Mesangial cell (primary cell): Measurements from ENCODE around the gene KLK14. TPM values are rescaled to one million over a fixed set of nuclear protein-coding genes. Genes with fewer than 3 reads are reported as not detected.

ENCODE experiments used
- total RNA-seq: library from RNA; depleted of rRNA; stranded (reverse); fragments of >200 nt; gene quantifications from 2 replicates; pipeline ENCODE4 v1.2.3, GENCODE V29; 2015

The KLK14 gene, protein sequence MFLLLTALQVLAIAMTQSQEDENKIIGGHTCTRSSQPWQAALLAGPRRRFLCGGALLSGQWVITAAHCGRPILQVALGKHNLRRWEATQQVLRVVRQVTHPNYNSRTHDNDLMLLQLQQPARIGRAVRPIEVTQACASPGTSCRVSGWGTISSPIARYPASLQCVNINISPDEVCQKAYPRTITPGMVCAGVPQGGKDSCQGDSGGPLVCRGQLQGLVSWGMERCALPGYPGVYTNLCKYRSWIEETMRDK
- 0.81 TPM in 1 of 2 replicates, not detected in the other for total RNA-seq

DNA sequence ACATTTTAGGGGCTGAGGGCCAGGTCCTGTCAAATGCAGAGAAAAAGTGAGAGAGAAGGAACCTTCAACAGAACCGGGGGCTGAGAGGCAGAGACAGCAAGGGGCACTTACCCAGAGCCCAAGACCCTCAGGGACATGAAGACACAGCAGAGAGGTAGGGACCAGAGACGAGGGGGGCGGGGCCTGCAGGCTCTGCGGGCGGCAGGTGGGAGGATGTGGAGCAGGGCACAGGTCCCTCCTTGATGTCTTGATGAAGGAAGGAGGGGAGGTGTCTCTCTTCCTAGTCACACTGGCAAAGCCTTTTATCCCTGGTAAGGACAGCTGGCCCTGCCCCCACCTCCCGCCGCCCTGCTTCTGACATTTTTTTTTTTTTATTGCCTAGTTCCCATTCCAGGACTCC is at the start of gene KLK14:
KLK14 (minus strand) TSS at position 277 of the 400 bp plus-strand sequence; CDS start at position 4, 273 bp downstream.

DNA sequence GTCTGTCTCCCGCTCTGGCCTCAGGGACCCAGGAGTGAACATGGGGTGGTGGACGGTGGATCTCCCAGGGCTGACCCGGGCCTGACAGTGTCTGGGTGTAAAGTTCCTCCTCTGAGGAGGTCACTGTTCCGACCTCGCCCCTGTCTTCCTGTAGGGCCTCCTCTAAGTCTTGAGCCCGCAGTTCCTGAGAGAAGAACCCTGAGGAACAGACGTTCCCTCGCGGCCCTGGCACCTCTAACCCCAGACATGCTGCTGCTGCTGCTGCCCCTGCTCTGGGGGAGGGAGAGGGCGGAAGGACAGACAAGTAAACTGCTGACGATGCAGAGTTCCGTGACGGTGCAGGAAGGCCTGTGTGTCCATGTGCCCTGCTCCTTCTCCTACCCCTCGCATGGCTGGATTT is 42.0 kb upstream of the KLK14 start, which contains the start of gene SIGLEC9:
SIGLEC9 (plus strand) TSS at position 178 of the 400 bp plus-strand sequence; CDS start at position 247, 69 bp downstream.

DNA sequence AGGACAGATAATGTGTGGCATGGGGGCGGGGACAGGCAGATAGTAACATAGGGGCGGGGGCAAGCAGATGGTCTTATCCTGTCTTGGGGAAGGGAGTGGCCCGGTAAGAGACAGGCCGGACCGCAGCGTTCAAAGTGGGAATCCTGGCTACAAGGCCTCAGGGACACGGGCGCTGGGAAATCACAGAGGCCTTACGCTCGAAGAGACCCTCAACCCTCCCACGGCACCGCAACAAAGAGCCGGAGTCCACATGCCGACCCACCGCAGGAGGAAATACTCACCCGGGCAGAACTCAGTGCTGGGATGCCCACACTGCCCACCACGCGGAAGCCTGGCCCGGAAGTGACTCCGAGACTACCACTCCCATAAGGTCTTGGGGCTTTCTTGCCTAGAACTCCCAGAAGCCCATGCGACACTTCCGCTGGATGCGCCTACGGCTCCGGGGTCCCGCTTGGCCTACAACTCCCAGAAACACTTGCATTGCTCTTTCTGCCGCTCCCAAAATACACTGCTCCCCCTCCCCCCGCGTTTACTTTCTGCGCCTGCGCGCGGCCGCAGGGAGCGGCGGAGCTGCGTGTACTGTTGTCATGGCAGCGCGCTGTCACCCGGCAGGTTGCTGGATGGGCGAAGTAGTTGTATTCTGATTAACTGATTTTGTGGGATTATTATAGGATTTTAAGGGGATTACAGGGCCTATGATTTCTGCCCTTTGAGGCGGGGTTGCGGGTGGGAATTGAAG is 25.5 kb upstream of the KLK14 start, which contains the start of gene CTU1:
CTU1 (minus strand) TSS at position 344 of the 739 bp plus-strand sequence. CDS start 3,840 bp downstream, outside the sequence.

DNA sequence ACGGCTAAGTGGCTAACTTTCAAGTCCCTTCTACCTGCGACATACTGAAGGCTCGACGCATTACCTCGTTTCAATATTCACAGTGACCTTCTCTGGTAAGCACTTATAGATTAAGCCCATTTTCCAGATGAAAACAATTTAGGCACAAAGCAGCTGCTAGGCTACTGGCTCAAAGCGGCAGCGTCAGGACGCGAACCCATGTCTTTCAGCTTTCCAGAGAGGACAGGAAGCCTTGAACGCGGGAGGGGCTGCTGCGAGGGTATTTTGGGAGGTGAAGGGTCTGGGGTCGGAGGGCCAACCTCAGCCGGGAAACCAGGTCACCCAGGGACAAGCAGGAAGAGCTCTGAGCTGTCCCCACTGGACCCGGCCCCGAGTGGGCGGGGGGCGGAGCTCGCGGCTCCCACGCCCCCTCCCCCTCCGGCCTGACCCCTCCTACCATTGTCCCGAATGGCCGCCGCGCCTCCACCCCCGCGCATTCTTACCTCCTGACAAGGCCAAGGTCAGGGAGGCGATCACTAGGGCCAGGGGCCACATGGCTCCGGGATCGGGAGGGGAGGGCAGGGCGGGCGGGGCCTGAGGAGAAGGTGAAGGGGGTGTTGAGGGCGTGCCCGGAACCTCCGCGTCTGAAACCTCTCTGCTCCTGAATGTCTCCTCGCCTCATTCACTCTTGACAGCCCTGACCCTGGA is 18.0 kb downstream of the KLK14 start, which contains the start of gene KLK13:
KLK13 (minus strand) TSS at position 559 of the 687 bp plus-strand sequence; CDS start at position 534, 25 bp downstream.

DNA sequence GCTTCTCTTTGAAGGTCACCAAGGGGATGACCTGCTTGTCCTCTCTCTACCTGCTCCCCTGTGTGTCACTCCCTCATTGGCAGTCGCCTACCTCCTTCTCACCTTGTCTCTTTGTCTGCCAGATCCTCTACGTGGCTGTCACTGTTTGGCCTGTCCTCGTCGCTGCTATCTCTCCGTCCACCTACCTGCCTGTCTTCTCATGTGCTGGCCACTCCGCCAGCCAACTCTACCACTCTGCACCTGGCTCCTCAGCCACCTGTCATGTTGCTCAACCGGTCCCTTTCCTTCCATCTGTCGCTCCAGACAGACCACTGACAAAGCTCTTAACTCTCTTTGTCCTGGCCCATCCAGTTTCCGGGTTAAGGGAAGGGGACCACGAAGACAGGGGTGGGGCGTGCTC is 48.0 kb downstream of the KLK14 start, which contains the start of gene KLK12:
KLK12 (minus strand) TSS at position 299 of the 400 bp plus-strand sequence. CDS start 381 bp downstream, outside the sequence.

Other genes with a start within 250 kb of the KLK14 start
- not detected in 2 replicates for gene KLK15, start 249.3 kb downstream of the KLK14 start, total RNA-seq
- gene KLK3, start 228.0 kb downstream of the KLK14 start, total RNA-seq: not detected in 2 replicates
- not detected in 2 replicates for gene KLK2, start 209.4 kb downstream of the KLK14 start, total RNA-seq
- not detected in 2 replicates for gene KLK4, start 171.5 kb downstream of the KLK14 start, total RNA-seq
- not detected in 2 replicates for gene KLK5, start 129.8 kb downstream of the KLK14 start, total RNA-seq
- gene KLK6, start 113.3 kb downstream of the KLK14 start, total RNA-seq: 0.33 and 1.3 TPM in 2 replicates
- gene KLK7, start 99.0 kb downstream of the KLK14 start, total RNA-seq: 0.16 and 0.89 TPM in 2 replicates
- not detected in 2 replicates for gene KLK8, start 81.3 kb downstream of the KLK14 start, total RNA-seq
- gene KLK10, start 63.2 kb downstream of the KLK14 start, total RNA-seq: 1.5 TPM in 1 of 2 replicates, not detected in the other
- not detected in 2 replicates for gene KLK11, start 56.3 kb downstream of the KLK14 start, total RNA-seq
- gene KLK12, start 47.9 kb downstream of the KLK14 start, total RNA-seq: not detected in 2 replicates
- gene KLK13, start 17.8 kb downstream of the KLK14 start, total RNA-seq: not detected in 2 replicates
- gene CTU1, start 25.5 kb upstream of the KLK14 start, total RNA-seq: 11.0 and 12.2 TPM in 2 replicates
- not detected in 2 replicates for gene SIGLEC9, start 42.0 kb upstream of the KLK14 start, total RNA-seq
- not detected in 2 replicates for gene SIGLEC7, start 59.4 kb upstream of the KLK14 start, total RNA-seq
- gene CD33, start 142.2 kb upstream of the KLK14 start, total RNA-seq: not detected in 2 replicates
- gene SIGLECL1, start 168.2 kb upstream of the KLK14 start, total RNA-seq: not detected in 2 replicates
- gene IGLON5, start 228.8 kb upstream of the KLK14 start, total RNA-seq: not detected in 2 replicates